GM12872 (cell line): ENCODE data around the gene CEP135.

Experiments
- CTCF ChIP-seq: IDR thresholded peaks from 3 replicates; pipeline ENCODE4 v1.5.1; 2011; ENCODE audit warnings: low read depth, mild to moderate bottlenecking, low read length, moderate library complexity; ENCODE audit not compliant: insufficient read depth

Gene CEP135

GRCh38 chr4:55947912-55948725 is 626 bp upstream of the CEP135 start:
- no peak for TF ChIP-seq CTCF

- TF ChIP-seq CTCF = no peak
Measured at GRCh38 chr4:55949482-55949802, 697 bp downstream of the CEP135 start.

GRCh38 chr4:55951191-55951922 is 2.6 kb downstream of the CEP135 start:
- no peak for TF ChIP-seq CTCF

- TF ChIP-seq CTCF = no peak
Measured at GRCh38 chr4:55955710-55956109, 7.0 kb downstream of the CEP135 start.

- TF ChIP-seq CTCF = no peak
Measured at GRCh38 chr4:55959655-55960054, 10.9 kb downstream of the CEP135 start.

- TF ChIP-seq CTCF = no peak
Measured at GRCh38 chr4:55964046-55964445, 15.3 kb downstream of the CEP135 start.

- TF ChIP-seq CTCF = no peak
Measured at GRCh38 chr4:55965585-55965984, 16.8 kb downstream of the CEP135 start.
